Measurements from ENCODE around the gene OXT. TPM values are rescaled to one million over a fixed set of nuclear protein-coding genes. Genes with fewer than 3 reads are reported as not detected.

Gene OXT
- total and polyA plus RNA-seq, 2 of the 13 experiments (the other 11 are each of a cell fraction or from before 2014, with no cell fraction given) = not detected

GRCh38 chr20:3102575-3103368 lies 31.4 kb downstream of the OXT start (continued):
- TF ChIP-seq KIAA2018 (CRISPR knock-in tag; IDR thresholded peaks at IDR 0.05; ENCODE audit: borderline replicate concordance) = 0 out of 2 replicates have a peak, but pooled peaks have one; percentile 47
- TF ChIP-seq ZFP91 (CRISPR knock-in tag; IDR thresholded peaks at IDR 0.05; ENCODE audit: borderline replicate concordance) = peak; percentile 42; the same call in 1 of the 2 replicates
- TF ChIP-seq PHF8 (CRISPR knock-in tag; IDR thresholded peaks at IDR 0.05) = peak; percentile 23; the same call in 1 of the 2 replicates
- 0 out of 2 replicates have a peak, but pooled peaks have one; percentile 17 for TF ChIP-seq SMAD1 (CRISPR knock-in tag; IDR thresholded peaks at IDR 0.05; ENCODE audit: borderline replicate concordance, low read depth)
- TF ChIP-seq ARID2 (CRISPR knock-in tag; IDR thresholded peaks at IDR 0.05; ENCODE audit: borderline replicate concordance) = 0 out of 2 replicates have a peak, but pooled peaks have one; percentile 8
- no peak for TF ChIP-seq ZNF337 (CRISPR knock-in tag; IDR thresholded peaks at IDR 0.05; ENCODE audit: borderline replicate concordance, low read depth)
- TF ChIP-seq ZNF512 (CRISPR knock-in tag; IDR thresholded peaks at IDR 0.05) = no peak
- no peak for TF ChIP-seq NRL (CRISPR knock-in tag; IDR thresholded peaks at IDR 0.05; ENCODE audit: borderline replicate concordance)
- TF ChIP-seq NPAS2 (CRISPR knock-in tag; IDR thresholded peaks at IDR 0.05; ENCODE audit: borderline replicate concordance) = 0 out of 2 replicates have a peak, but pooled peaks have one; percentile 75
- 0 out of 2 replicates have a peak, but pooled peaks have one; percentile 30 for TF ChIP-seq ZXDC (CRISPR knock-in tag; IDR thresholded peaks at IDR 0.05)
